Memory B cell (primary cell): ENCODE measurements around the gene NAALAD2.
"Not testable (repeated sequence)": the region's sequence is repeated elsewhere in the genome, so short reads cannot be mapped to it uniquely, and the experiment has no call there.

Experiments used
- ATAC-seq: fragments of 150-1000 bp; cut with Tn5 transposase; 2 replicates; pipeline ENCODE4 v1.10.0; 2021; ENCODE audit warnings: low read depth, mild to moderate bottlenecking, moderate library complexity
- DNase-seq, 2 donors: peaks; one replicate each; pipeline ENCODE4 v3.0.0; 2022; ENCODE audit warnings: low spot score in 2 of 2
- H3K27ac Mint-ChIP-seq: one replicate; pipeline ENCODE4 v1.8.0; 2022; ENCODE audit warnings: mild to moderate bottlenecking, moderate library complexity, mixed read lengths
- H3K27me3 Mint-ChIP-seq: one replicate; pipeline ENCODE4 v1.8.0; 2022; ENCODE audit warnings: mixed read lengths
- H3K36me3 Mint-ChIP-seq: one replicate; pipeline ENCODE4 v1.8.0; 2022; ENCODE audit warnings: mild to moderate bottlenecking, mixed read lengths
- H3K4me1 Mint-ChIP-seq: one replicate; pipeline ENCODE4 v1.8.0; 2022; ENCODE audit warnings: mixed read lengths
- H3K4me3 Mint-ChIP-seq: one replicate; pipeline ENCODE4 v1.8.0; 2022; ENCODE audit warnings: mild to moderate bottlenecking, moderate library complexity, mixed read lengths
- H3K9me3 Mint-ChIP-seq: one replicate; pipeline ENCODE4 v1.8.0; 2022; ENCODE audit warnings: mixed read lengths

The NAALAD2 gene

DNA sequence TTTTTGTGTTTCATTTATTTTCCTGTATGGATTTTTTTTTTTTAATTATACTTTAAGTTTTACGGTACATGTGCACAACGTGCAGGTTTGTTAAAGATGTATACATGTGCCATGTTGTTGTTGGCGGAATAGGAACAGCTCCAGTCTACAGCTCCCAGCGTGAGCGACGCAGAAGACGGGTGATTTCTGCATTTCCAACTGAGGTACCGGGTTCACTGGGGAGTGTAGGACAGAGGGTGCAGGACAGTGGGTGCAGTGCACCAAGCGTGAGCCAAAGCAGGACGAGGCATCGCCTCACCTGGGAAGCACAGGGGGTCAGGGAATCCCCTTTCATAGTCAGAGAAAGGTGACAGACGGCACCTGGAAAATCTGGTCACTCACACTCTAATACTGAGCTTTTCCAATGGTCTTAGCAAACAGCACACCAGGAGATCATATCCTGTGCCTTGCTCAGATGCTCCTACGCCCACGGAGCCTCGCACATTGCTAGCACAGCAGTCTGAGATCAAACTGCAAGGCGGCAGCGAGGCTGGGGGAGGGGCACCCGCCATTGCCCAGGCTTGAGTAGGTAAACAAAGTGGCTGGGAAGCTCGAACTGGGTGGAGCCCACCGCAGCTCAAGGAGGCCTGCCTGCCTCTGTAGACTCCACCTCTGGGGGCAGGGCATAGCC is 105.6 kb downstream of the NAALAD2 start:
- not testable (repeated sequence) for DNase-seq, ATAC-seq

DNA sequence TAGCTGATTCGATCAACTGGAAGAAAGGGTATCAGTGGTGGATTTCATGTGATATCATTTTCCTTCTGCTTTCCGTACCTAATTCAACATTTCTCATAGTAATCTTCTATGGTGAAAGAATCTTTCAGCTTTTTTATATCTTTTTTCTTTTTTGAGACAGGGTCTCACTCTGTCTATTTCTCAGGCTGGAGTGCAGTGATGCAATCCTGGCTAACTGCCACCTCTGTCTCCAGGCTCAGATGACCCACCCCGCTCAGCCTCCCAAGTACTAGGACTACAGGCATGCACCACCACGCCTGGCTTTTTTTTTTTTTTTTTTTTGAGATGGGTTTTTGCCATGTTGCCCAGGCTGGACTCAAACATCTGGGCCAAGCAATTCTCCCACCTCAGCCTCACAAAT is 107.0 kb downstream of the NAALAD2 start:
- H3K9me3 Mint-ChIP-seq: no peaks in the 10 kb centered on the region
- H3K4me1 Mint-ChIP-seq: no peaks in the 10 kb centered on the region
- no peak overlapping the region for H3K27ac Mint-ChIP-seq
- no peak overlapping the region for H3K4me3 Mint-ChIP-seq
- ATAC-seq (no peak), DNase-seq (no peak)
- peaks cover 10% of the 10 kb centered on the region for H3K27me3 Mint-ChIP-seq
- no peaks in the 10 kb centered on the region for H3K36me3 Mint-ChIP-seq

More for the DNA sequence above, 105.6 kb downstream of the NAALAD2 start:
- H3K36me3 Mint-ChIP-seq, H3K27ac Mint-ChIP-seq, H3K4me3 Mint-ChIP-seq, H3K4me1 Mint-ChIP-seq, H3K9me3 Mint-ChIP-seq: not testable (repeated sequence)
- H3K27me3 Mint-ChIP-seq: peaks cover 12% of the 10 kb centered on the region
